Thoracic aorta (tissue), 2 donors: Measurements from ENCODE around the gene AJM1. TPM values are rescaled to one million over a fixed set of nuclear protein-coding genes. Genes with fewer than 3 reads are reported as not detected.
A peak's percentile ranks its signal among the peaks of the same experiment; 100 is the strongest.

Experiments
- ATAC-seq: fragments of 150-250 bp; one replicate; pipeline ENCODE4 v1.8.0; 2017; ENCODE audit warnings: low read depth; ENCODE audit not compliant: insufficient number of reproducible peaks, low FRiP score
- DNase-seq: peaks from one replicate; pipeline ENCODE4 v3.0.0-alpha.2; 2020; ENCODE audit warnings: low spot score
- H3K27ac ChIP-seq, 2 donors: fragments of 200-600 bp; sonication (generic); 1 replicate in 1 of 2; 2 replicates in 1 of 2; pipeline ENCODE4 v1.5.1; 2016; ENCODE audit warnings: mild to moderate bottlenecking in 2 of 2, moderate library complexity in 2 of 2
- H3K27me3 ChIP-seq: fragments of 200-600 bp; sonication (generic); replicated peaks from 2 replicates; pipeline ENCODE4 v1.6.0; 2016; ENCODE audit warnings: mild to moderate bottlenecking; ENCODE audit not compliant: insufficient read depth
- H3K36me3 ChIP-seq: fragments of 200-600 bp; sonication (generic); one replicate; pipeline ENCODE4 v1.5.1; 2016
- H3K4me1 ChIP-seq, 2 donors: fragments of 200-600 bp; sonication (generic); 1 replicate in 1 of 2; 2 replicates in 1 of 2; pipeline versions ENCODE4 v1.5.1 to v1.6.0; 2016; ENCODE audit warnings: low read depth in 2 of 2, mild to moderate bottlenecking in 1 of 2; ENCODE audit not compliant: control insufficient read depth in 1 of 2
- H3K4me3 ChIP-seq: fragments of 200-600 bp; sonication (generic); 2 replicates; pipeline ENCODE4 v1.5.1; 2016; ENCODE audit warnings: mild to moderate bottlenecking
- H3K9me3 ChIP-seq: fragments of 200-600 bp; sonication (generic); 2 replicates; pipeline ENCODE4 v1.5.1; 2016
- total RNA-seq, 2 donors: library from RNA; depleted of rRNA; stranded (reverse); fragments of >200 nt; gene quantifications; one replicate each; pipeline versions ENCODE4 v1.1.0 to v1.2.3, GENCODE V29; 2016
- TF ChIP-seq, protein P1 (sequence below): fragments of 200-600 bp; sonication (generic); IDR thresholded peaks from one replicate; pipeline ENCODE4 v1.5.1; 2019; ENCODE audit warnings: antibody characterized with exemption

The AJM1 gene
- total RNA-seq, 2 donors from 2014 or later: 7.3 to 9.2 TPM

GRCh38 chr9:136886610-136887597 is 44.6 kb downstream of the AJM1 start:
- H3K4me3 ChIP-seq: peak overlapping the region; percentile 74
- H3K4me1 ChIP-seq: peaks cover 3 to 24% of the 10 kb centered on the region in 2 donors
- H3K9me3 ChIP-seq: no peaks in the 10 kb centered on the region
- TF ChIP-seq, protein P1, sequence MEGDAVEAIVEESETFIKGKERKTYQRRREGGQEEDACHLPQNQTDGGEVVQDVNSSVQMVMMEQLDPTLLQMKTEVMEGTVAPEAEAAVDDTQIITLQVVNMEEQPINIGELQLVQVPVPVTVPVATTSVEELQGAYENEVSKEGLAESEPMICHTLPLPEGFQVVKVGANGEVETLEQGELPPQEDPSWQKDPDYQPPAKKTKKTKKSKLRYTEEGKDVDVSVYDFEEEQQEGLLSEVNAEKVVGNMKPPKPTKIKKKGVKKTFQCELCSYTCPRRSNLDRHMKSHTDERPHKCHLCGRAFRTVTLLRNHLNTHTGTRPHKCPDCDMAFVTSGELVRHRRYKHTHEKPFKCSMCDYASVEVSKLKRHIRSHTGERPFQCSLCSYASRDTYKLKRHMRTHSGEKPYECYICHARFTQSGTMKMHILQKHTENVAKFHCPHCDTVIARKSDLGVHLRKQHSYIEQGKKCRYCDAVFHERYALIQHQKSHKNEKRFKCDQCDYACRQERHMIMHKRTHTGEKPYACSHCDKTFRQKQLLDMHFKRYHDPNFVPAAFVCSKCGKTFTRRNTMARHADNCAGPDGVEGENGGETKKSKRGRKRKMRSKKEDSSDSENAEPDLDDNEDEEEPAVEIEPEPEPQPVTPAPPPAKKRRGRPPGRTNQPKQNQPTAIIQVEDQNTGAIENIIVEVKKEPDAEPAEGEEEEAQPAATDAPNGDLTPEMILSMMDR: no peak
- peak overlapping the region; percentile 29 to 56 for H3K27ac ChIP-seq
- DNase-seq: no peak
- ATAC-seq: peak; percentile 41
- H3K36me3 ChIP-seq: no peaks in the 10 kb centered on the region
- no peaks in the 10 kb centered on the region for H3K27me3 ChIP-seq

DNA sequence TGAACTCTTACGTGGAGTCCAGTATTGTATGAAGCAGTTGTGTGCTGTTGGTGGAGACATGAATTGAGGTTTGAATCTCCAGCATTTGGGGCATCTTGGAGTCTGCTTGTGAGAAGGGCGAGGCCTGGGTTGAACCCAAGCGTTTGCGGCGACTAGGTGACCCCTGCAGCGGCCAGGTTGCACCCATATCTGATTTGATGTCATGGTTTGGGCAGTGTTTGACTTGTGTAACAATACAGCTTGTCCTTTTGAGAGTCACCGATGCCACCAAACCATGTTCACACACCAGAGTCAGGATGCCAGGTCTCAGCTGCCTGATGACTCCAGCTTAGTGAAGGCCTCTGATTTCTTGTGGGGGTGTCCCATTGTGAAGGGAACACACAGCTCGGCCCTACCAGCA is 46.2 kb downstream of the AJM1 start:
- Histone ChIP-seq H3K27ac (no peak overlapping the region), H3K9me3 (no peaks in the 10 kb centered on the region), H3K4me1 (peaks cover 3 to 14% of the 10 kb centered on the region in 2 donors), H3K36me3 (no peaks in the 10 kb centered on the region), H3K27me3 (no peaks in the 10 kb centered on the region), H3K4me3 (no peak overlapping the region)
- no peak for DNase-seq
- no peak for ATAC-seq
- TF ChIP-seq, protein P1: no peak

DNA sequence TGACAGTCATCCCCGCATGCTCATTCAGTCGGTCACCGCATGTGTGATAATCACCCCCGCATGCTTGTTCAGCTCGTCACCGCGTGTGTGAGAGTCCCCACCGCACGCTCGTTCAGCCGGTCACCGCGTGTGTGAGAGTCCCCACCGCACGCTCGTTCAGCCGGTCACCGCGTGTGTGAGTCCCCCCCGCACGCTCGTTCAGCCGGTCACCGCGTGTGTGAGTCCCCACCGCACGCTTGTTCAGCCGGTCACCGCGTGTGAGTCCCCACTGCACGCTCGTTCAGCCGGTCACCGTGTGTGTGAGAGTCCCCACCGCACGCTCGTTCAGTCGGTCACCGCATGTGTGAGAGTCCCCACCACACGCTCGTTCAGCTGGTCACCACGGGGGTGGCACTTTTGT is 47.6 kb downstream of the AJM1 start:
- H3K27me3 ChIP-seq: no peaks in the 10 kb centered on the region
- TF ChIP-seq, protein P1: no peak
- no peak overlapping the region for H3K4me3 ChIP-seq
- H3K4me1 ChIP-seq: peaks cover 3 to 14% of the 10 kb centered on the region in 2 donors
- H3K36me3 ChIP-seq: no peaks in the 10 kb centered on the region
- H3K27ac ChIP-seq: no peak overlapping the region
- DNase-seq (no peak), ATAC-seq (no peak)
- no peaks in the 10 kb centered on the region for H3K9me3 ChIP-seq

GRCh38 chr9:136890661-136891060 is 48.4 kb downstream of the AJM1 start:
- DNase-seq (no peak), ATAC-seq (no peak)
- Histone ChIP-seq H3K9me3 (no peaks in the 10 kb centered on the region), H3K36me3 (peaks cover 3% of the 10 kb centered on the region), H3K4me1 (peaks cover 3 to 10% of the 10 kb centered on the region in 2 donors), H3K27ac (no peak overlapping the region), H3K4me3 (no peak overlapping the region), H3K27me3 (no peaks in the 10 kb centered on the region)
- TF ChIP-seq, protein P1: no peak

Other genes with a start within 250 kb of the AJM1 start
- 10 to 100 TPM; 42.0 to 56.5 TPM for gene EGFL7, start 179.6 kb upstream of the AJM1 start, total RNA-seq
- 10 to 100 TPM; 50.2 to 66.8 TPM for gene AGPAT2, start 155.0 kb upstream of the AJM1 start, total RNA-seq
- gene DIPK1B, start 129.9 kb upstream of the AJM1 start, total RNA-seq: 1 to 10 TPM; 4.8 to 6.9 TPM
- 1 to 10 TPM; 3.1 to 9.4 TPM for gene LCN10, start 99.5 kb upstream of the AJM1 start, total RNA-seq
- gene LCN6, start 94.0 kb upstream of the AJM1 start, total RNA-seq: 10 to 100 TPM in 1 of 2 donors, 1 to 10 TPM in 1; 4.5 to 25.3 TPM
- gene LCN8, start 84.2 kb upstream of the AJM1 start, total RNA-seq: not detected
- not detected for gene LCN15, start 78.0 kb upstream of the AJM1 start, total RNA-seq
- gene TMEM141, start 51.1 kb upstream of the AJM1 start, total RNA-seq: 10 to 100 TPM; 12.8 to 37.8 TPM
- under 1 TPM; 0.68 to 0.71 TPM for gene CCDC183, start 46.1 kb upstream of the AJM1 start, total RNA-seq
- 10 to 100 TPM; 61.7 to 86.2 TPM for gene RABL6, start 34.5 kb upstream of the AJM1 start, total RNA-seq
- gene PHPT1, start 6.9 kb downstream of the AJM1 start, total RNA-seq: 10 to 100 TPM; 37.5 to 92.1 TPM
- gene MAMDC4, start 9.9 kb downstream of the AJM1 start, total RNA-seq: 1 to 10 TPM; 1.8 to 2.8 TPM
- gene EDF1, start 23.8 kb downstream of the AJM1 start, total RNA-seq: 100 to 1,000 TPM; 200 to 240 TPM
- 10 to 100 TPM; 11.6 to 12.9 TPM for gene TRAF2, start 44.0 kb downstream of the AJM1 start, total RNA-seq
- 100 to 1,000 TPM; 176 to 383 TPM for gene FBXW5, start 102.3 kb downstream of the AJM1 start, total RNA-seq
- gene C8G, start 102.8 kb downstream of the AJM1 start, total RNA-seq: not detected
- under 1 TPM in 1 of 2 donors, not detected in 1; 0.27 TPM for gene LCN12, start 109.8 kb downstream of the AJM1 start, total RNA-seq
- 10 to 100 TPM; 66.1 to 89.5 TPM for gene PTGDS, start 135.0 kb downstream of the AJM1 start, total RNA-seq
- not detected for gene LCNL1, start 140.5 kb downstream of the AJM1 start, total RNA-seq
- 10 to 100 TPM; 49.9 to 57.3 TPM for gene PAXX, start 149.9 kb downstream of the AJM1 start, total RNA-seq
- gene CLIC3, start 154.1 kb downstream of the AJM1 start, total RNA-seq: 1 to 10 TPM; 1.4 to 8.7 TPM
- gene ABCA2, start 185.8 kb downstream of the AJM1 start, total RNA-seq: 10 to 100 TPM; 37.2 to 60.5 TPM
- not detected for gene FUT7, start 189.6 kb downstream of the AJM1 start, total RNA-seq
- 10 to 100 TPM; 71.5 to 95.8 TPM for gene NPDC1, start 203.7 kb downstream of the AJM1 start, total RNA-seq
- gene ENTPD2, start 211.6 kb downstream of the AJM1 start, total RNA-seq: under 1 TPM; 0.92 to 0.95 TPM
- under 1 TPM; 0.41 to 0.92 TPM for gene SAPCD2, start 228.1 kb downstream of the AJM1 start, total RNA-seq
- 10 to 100 TPM in 1 of 2 donors, 1 to 10 TPM in 1; 9.6 to 11.4 TPM for gene UAP1L1, start 235.0 kb downstream of the AJM1 start, total RNA-seq
- gene MAN1B1, start 244.5 kb downstream of the AJM1 start, total RNA-seq: 10 to 100 TPM; 32.9 to 52.9 TPM